ENCODE results near the gene RNU6-7.

Gene RNU6-7

GRCh38 chr14:32205554-32205953 is 3.7 kb downstream of the RNU6-7 start:
- no peak for DNase-seq (ENCODE audit: low read depth)

GRCh38 chr14:32205984-32206383 is 4.1 kb downstream of the RNU6-7 start:
- no peak for DNase-seq (ENCODE audit: low read depth)

GRCh38 chr14:32206552-32206951 is 4.7 kb downstream of the RNU6-7 start:
- DNase-seq (ENCODE audit: low read depth): no peak

- DNase-seq (ENCODE audit: low read depth): no peak
Observed at GRCh38 chr14:32208490-32208889, 6.6 kb downstream of the RNU6-7 start.

GRCh38 chr14:32209471-32209870 is 7.6 kb downstream of the RNU6-7 start:
- DNase-seq (ENCODE audit: low read depth): no peak

GRCh38 chr14:32211068-32211404 is 9.2 kb downstream of the RNU6-7 start:
- no peak for DNase-seq (ENCODE audit: low read depth)

- DNase-seq (ENCODE audit: low read depth): no peak
Observed at GRCh38 chr14:32212833-32213232, 11.0 kb downstream of the RNU6-7 start.

GRCh38 chr14:32217301-32217700 is 15.5 kb downstream of the RNU6-7 start:
- DNase-seq (ENCODE audit: low read depth): no peak

- DNase-seq (ENCODE audit: low read depth): no peak
Observed at GRCh38 chr14:32224737-32225377, 23.0 kb downstream of the RNU6-7 start.

GRCh38 chr14:32225378-32225920 is 23.6 kb downstream of the RNU6-7 start:
- DNase-seq (ENCODE audit: low read depth): no peak

- DNase-seq (ENCODE audit: low read depth): no peak
Observed at GRCh38 chr14:32226056-32226455, 24.2 kb downstream of the RNU6-7 start.

- DNase-seq (ENCODE audit: low read depth): no peak
Observed at GRCh38 chr14:32230181-32230580, 28.3 kb downstream of the RNU6-7 start.

GRCh38 chr14:32230695-32231280 is 28.9 kb downstream of the RNU6-7 start:
- no peak for DNase-seq (ENCODE audit: low read depth)

- DNase-seq (ENCODE audit: low read depth): no peak
Observed at GRCh38 chr14:32232481-32232880, 30.6 kb downstream of the RNU6-7 start.

GRCh38 chr14:32233260-32233659 is 31.4 kb downstream of the RNU6-7 start:
- no peak for DNase-seq (ENCODE audit: low read depth)

GRCh38 chr14:32244404-32244803 is 42.6 kb downstream of the RNU6-7 start:
- no peak for DNase-seq (ENCODE audit: low read depth)

GRCh38 chr14:32246751-32247150 is 44.9 kb downstream of the RNU6-7 start:
- no peak for DNase-seq (ENCODE audit: low read depth)

- no peak for DNase-seq (ENCODE audit: low read depth)
Observed at GRCh38 chr14:32249371-32249770, 47.5 kb downstream of the RNU6-7 start.

GRCh38 chr14:32249780-32250179 is 47.9 kb downstream of the RNU6-7 start:
- DNase-seq (ENCODE audit: low read depth): no peak

- no peak for DNase-seq (ENCODE audit: low read depth)
Observed at GRCh38 chr14:32250681-32251080, 48.8 kb downstream of the RNU6-7 start.

GRCh38 chr14:32251530-32251929 is 49.7 kb downstream of the RNU6-7 start:
- DNase-seq (ENCODE audit: low read depth): no peak
